ENCODE data around the gene TTC9.

The TTC9 gene

GRCh38 chr14:70646705-70647104, 5.0 kb downstream of the TTC9 start:
- no peak for DNase-seq

GRCh38 chr14:70648346-70648745, 6.6 kb downstream of the TTC9 start:
- DNase-seq = no peak

- DNase-seq = no peak
These were observed 8.1 kb downstream of the TTC9 start for GRCh38 chr14:70649803-70650202.

GRCh38 chr14:70651522-70651921, 9.8 kb downstream of the TTC9 start:
- no peak for DNase-seq

- no peak for DNase-seq
These were observed 11.2 kb downstream of the TTC9 start for GRCh38 chr14:70652871-70653270.

GRCh38 chr14:70653662-70654061, 11.9 kb downstream of the TTC9 start:
- no peak for DNase-seq

- DNase-seq = no peak
These were observed 12.9 kb downstream of the TTC9 start for GRCh38 chr14:70654632-70655031.

- DNase-seq = no peak
These were observed 13.6 kb downstream of the TTC9 start for GRCh38 chr14:70655110-70655826.

GRCh38 chr14:70658899-70659298, 17.2 kb downstream of the TTC9 start:
- no peak for DNase-seq

GRCh38 chr14:70660967-70661893, 19.5 kb downstream of the TTC9 start:
- no peak for DNase-seq

GRCh38 chr14:70662080-70662479, 20.4 kb downstream of the TTC9 start:
- no peak for DNase-seq

GRCh38 chr14:70662816-70663215, 21.1 kb downstream of the TTC9 start:
- DNase-seq = no peak

GRCh38 chr14:70663707-70664179, 22.0 kb downstream of the TTC9 start:
- DNase-seq = no peak

- DNase-seq = no peak
These were observed 23.2 kb downstream of the TTC9 start for GRCh38 chr14:70664698-70665447.

- DNase-seq = no peak
These were observed 24.0 kb downstream of the TTC9 start for GRCh38 chr14:70665448-70666360.

- no peak for DNase-seq
These were observed 24.6 kb downstream of the TTC9 start for GRCh38 chr14:70666361-70666686.

GRCh38 chr14:70670992-70671651, 29.4 kb downstream of the TTC9 start:
- DNase-seq = no peak

GRCh38 chr14:70671652-70672644, 30.2 kb downstream of the TTC9 start:
- no peak for DNase-seq

- no peak for DNase-seq
These were observed 35.6 kb downstream of the TTC9 start for GRCh38 chr14:70677341-70677740.

- DNase-seq = no peak
These were observed 39.0 kb downstream of the TTC9 start for GRCh38 chr14:70680748-70681147.

All from T1000 (cell line).